IMR-90 (cell line): Measurements from ENCODE around the gene UBR1. TPM values are rescaled to one million over a fixed set of nuclear protein-coding genes. Genes with fewer than 3 reads are reported as not detected.

Experiments
- ATAC-seq: fragments of 200-7000 bp; cut with Tn5 transposase; 2 replicates; pipeline ENCODE4 v1.9.1; 2020; ENCODE audit warnings: low read depth, mild to moderate bottlenecking, moderate library complexity
- BruUV-seq: library from RNA; stranded (reverse); fragments of 400-500 nt; replicated peaks from 2 replicates; lab custom pipeline; 2021; lab: Mats Ljungman, UMichigan
- CTCF ChIA-PET: fragments of 300-600 bp; formaldehyde crosslinking; extraction: SDS; loops from one replicate; lab custom pipeline; 2021; ENCODE audit warnings: antibody characterized with exemption; lab: Yijun Ruan, JAX
- POLR2A ChIA-PET: fragments of 300-600 bp; sonication (Branson Sonifier 250); formaldehyde crosslinking; loops from one replicate; lab custom pipeline; 2022; ENCODE audit warnings: antibody characterized with exemption; ENCODE audit not compliant: unreplicated experiment; lab: Charles Lee
- DNase-seq: peaks from one replicate; pipeline ENCODE4 v3.0.0; 2013
- H2AFZ ChIP-seq: replicated peaks from 2 replicates; pipeline ENCODE3; 2013; ENCODE audit warnings: low read length, mild to moderate bottlenecking; ENCODE audit not compliant: poor library complexity
- H2AK5ac ChIP-seq: 2 replicates; pipeline ENCODE4 v1.6.1; 2013; ENCODE audit warnings: low read depth, low read length, inconsistent platforms
- H2AK9ac ChIP-seq: replicated peaks from 2 replicates; pipeline ENCODE3; 2013; ENCODE audit warnings: mild to moderate bottlenecking, low read depth, low read length, moderate library complexity; ENCODE audit not compliant: poor library complexity
- H2BK120ac ChIP-seq: 2 replicates; pipeline ENCODE4 v1.6.1; 2013; ENCODE audit warnings: low read depth, low read length, inconsistent platforms
- H2BK15ac ChIP-seq: 3 replicates; pipeline ENCODE4 v1.6.1; 2013; ENCODE audit warnings: low read depth, low read length, inconsistent platforms
- H2BK20ac ChIP-seq: 2 replicates; pipeline ENCODE4 v1.6.1; 2013; ENCODE audit warnings: low read depth, mild to moderate bottlenecking, inconsistent platforms, low read length, moderate library complexity
- H2BK5ac ChIP-seq: 2 replicates; pipeline ENCODE4 v1.6.1; 2013; ENCODE audit warnings: mild to moderate bottlenecking, low read depth, low read length, inconsistent platforms; ENCODE audit not compliant: poor library complexity, severe bottlenecking
- H3K14ac ChIP-seq: replicated peaks from 2 replicates; pipeline ENCODE4 v1.6.1; 2013; ENCODE audit warnings: low read depth, low read length, inconsistent platforms
- H3K18ac ChIP-seq: 2 replicates; pipeline ENCODE4 v1.6.1; 2013; ENCODE audit warnings: low read depth, low read length, control low read depth
- H3K23ac ChIP-seq: 2 replicates; pipeline ENCODE4 v1.6.1; 2013; ENCODE audit warnings: low read depth, low read length, inconsistent platforms
- H3K27ac ChIP-seq: 2 replicates; pipeline ENCODE4 v1.5.1; 2013; ENCODE audit warnings: mild to moderate bottlenecking, control low read depth, low read length; ENCODE audit not compliant: insufficient read depth
- H3K27me3 ChIP-seq: 2 replicates; pipeline ENCODE4 v1.6.1; 2013; ENCODE audit warnings: low read length; ENCODE audit not compliant: control insufficient read depth, insufficient read depth
- H3K36me3 ChIP-seq: 2 replicates; pipeline ENCODE4 v1.6.1; 2013; ENCODE audit warnings: low read length, mixed read lengths; ENCODE audit not compliant: control insufficient read depth, insufficient read depth
- H3K4ac ChIP-seq: 2 replicates; pipeline ENCODE4 v1.6.1; 2013; ENCODE audit warnings: low read depth, low read length, inconsistent platforms
- H3K4me1 ChIP-seq: 2 replicates; pipeline ENCODE4 v1.6.1; 2013; ENCODE audit warnings: low read length, mixed read lengths; ENCODE audit not compliant: control insufficient read depth, insufficient read depth
- H3K4me2 ChIP-seq: 2 replicates; pipeline ENCODE4 v1.6.1; 2013; ENCODE audit warnings: low read depth, mild to moderate bottlenecking, control low read depth, low read length, moderate library complexity
- H3K4me3 ChIP-seq: 2 replicates; pipeline ENCODE4 v1.5.1; 2013; ENCODE audit warnings: low read depth, mild to moderate bottlenecking, control low read depth, low read length, moderate library complexity; ENCODE audit not compliant: insufficient read depth
- H3K56ac ChIP-seq: 2 replicates; pipeline ENCODE4 v1.6.1; 2013; ENCODE audit warnings: low read length, inconsistent platforms; ENCODE audit not compliant: insufficient read depth; ENCODE audit errors: extremely low read depth
- H3K79me1 ChIP-seq, 2 experiments: 2 replicates each; pipeline ENCODE4 v1.6.1; 2013; ENCODE audit warnings: low read length in 2 of 2, inconsistent platforms in 1 of 2, low read depth in 1 of 2
- H3K9ac ChIP-seq: 2 replicates; pipeline ENCODE4 v1.6.1; 2013; ENCODE audit warnings: low read depth, low read length, control low read depth
- H3K9me1 ChIP-seq: 2 replicates; pipeline ENCODE4 v1.6.1; 2013; ENCODE audit warnings: low read length, inconsistent platforms; ENCODE audit not compliant: insufficient read depth
- H3K9me3 ChIP-seq: 2 replicates; pipeline ENCODE4 v1.6.1; 2013; ENCODE audit warnings: low read length; ENCODE audit not compliant: control insufficient read depth, insufficient read depth
- H4K20me1 ChIP-seq: 2 replicates; pipeline ENCODE4 v1.6.1; 2013; ENCODE audit warnings: low read length, inconsistent platforms; ENCODE audit not compliant: insufficient read depth
- H4K5ac ChIP-seq: 2 replicates; pipeline ENCODE4 v1.6.1; 2013; ENCODE audit warnings: mild to moderate bottlenecking, low read depth, low read length, control low read depth
- H4K8ac ChIP-seq, 2 experiments: 2 replicates each; pipeline ENCODE4 v1.6.1; 2013; ENCODE audit warnings: low read depth in 2 of 2, low read length in 2 of 2, control low read depth in 1 of 2, inconsistent platforms in 1 of 2
- H4K91ac ChIP-seq: 2 replicates; pipeline ENCODE4 v1.6.1; 2013; ENCODE audit warnings: low read depth, low read length, inconsistent platforms; ENCODE audit not compliant: insufficient read depth
- BHLHE40 ChIP-seq: fragments of 150-350 bp; IDR thresholded peaks from 2 replicates; pipeline ENCODE4 v1.6.1; 2016; ENCODE audit warnings: mild to moderate bottlenecking, low read depth, low read length
- FOS ChIP-seq: fragments of 150-350 bp; IDR thresholded peaks from 2 replicates; pipeline ENCODE4 v1.6.1; 2016; ENCODE audit warnings: low read depth, low read length
- MAFK ChIP-seq: IDR thresholded peaks from 2 replicates; pipeline ENCODE4 v1.6.1; 2012; ENCODE audit warnings: low read depth, low read length, improper control_type of control experiment
- MAZ ChIP-seq: IDR thresholded peaks from 2 replicates; pipeline ENCODE4 v1.6.1; 2012; ENCODE audit warnings: low read depth, mild to moderate bottlenecking, low read length, improper control_type of control experiment, moderate library complexity, borderline replicate concordance
- NFE2L2 ChIP-seq: fragments of 150-350 bp; IDR thresholded peaks from 2 replicates; pipeline ENCODE4 v1.6.1; 2016; ENCODE audit warnings: low read depth, mild to moderate bottlenecking, low read length
- POLR2A ChIP-seq: IDR thresholded peaks from 2 replicates; pipeline ENCODE4 v1.6.1; 2012; ENCODE audit warnings: mild to moderate bottlenecking, low read depth, low read length
- RAD21 ChIP-seq: IDR thresholded peaks from 2 replicates; pipeline ENCODE4 v1.6.1; 2012; ENCODE audit warnings: low read length, improper control_type of control experiment
- RFX5 ChIP-seq: IDR thresholded peaks from 2 replicates; pipeline ENCODE4 v1.8.0; 2012; ENCODE audit warnings: low read depth, mild to moderate bottlenecking, low read length, moderate library complexity
- WGBS, 2 experiments: methylation state at CpG; one replicate each; pipeline versions ENCODE4 v1.1.5 to v1.1.7; 2013; ENCODE audit warnings: missing lambda C conversion rate in 2 of 2; ENCODE audit not compliant: insufficient read length in 1 of 2; ENCODE audit errors: extremely low coverage in 2 of 2; 5-methylcytosine and 5-hydroxymethylcytosine counted together
- dilution Hi-C: fragments of 300-500 bp; cut with HindIII; formaldehyde crosslinking; loops from one replicate; pipeline ENCODE4 v1.14.3; 2018; ENCODE audit warnings: low sequenced_read_pairs; ENCODE audit not compliant: unreplicated experiment
- in situ Hi-C: fragments of 300-500 bp; cut with MboI; formaldehyde crosslinking; loops from 3 replicates; pipeline ENCODE4 v1.14.3; 2019; ENCODE audit warnings: low sequenced_read_pairs, inconsistent platforms, mixed read lengths
- intact Hi-C: fragments of 100-400 bp; cut with micrococcal nuclease; formaldehyde crosslinking; loops from 2 replicates; pipeline ENCODE4 v1.10.0; 2022
- polyA plus RNA-seq, 3 experiments: library from polyadenylated mRNA; depleted of rRNA; stranded (reverse); fragments of >200 nt; gene quantifications; 2 replicates each; pipeline ENCODE4 v1.2.3, GENCODE V29; 2012; ENCODE audit warnings: low replicate concordance in 1 of 3
- total RNA-seq: library from RNA; depleted of rRNA; stranded (reverse); fragments of >200 nt; gene quantifications from 2 replicates; pipeline ENCODE4 v1.2.3, GENCODE V29; 2012
- TF ChIP-seq, protein P1 (sequence below): fragments of 150-350 bp; IDR thresholded peaks from 2 replicates; pipeline ENCODE4 v1.6.1; 2017; ENCODE audit warnings: mild to moderate bottlenecking, antibody characterized with exemption, low read length, low read depth
- TF ChIP-seq, protein P2 (sequence below): conservative IDR thresholded peaks from 2 replicates; pipeline ENCODE4 v1.5.1; 2012; ENCODE audit warnings: mild to moderate bottlenecking, low read depth, low read length, improper control_type of control experiment

The UBR1 gene
- total and polyA plus RNA-seq, 2 of the 4 experiments (the other 2 are of a cell fraction), result 6.5 to 30.1 TPM

DNA sequence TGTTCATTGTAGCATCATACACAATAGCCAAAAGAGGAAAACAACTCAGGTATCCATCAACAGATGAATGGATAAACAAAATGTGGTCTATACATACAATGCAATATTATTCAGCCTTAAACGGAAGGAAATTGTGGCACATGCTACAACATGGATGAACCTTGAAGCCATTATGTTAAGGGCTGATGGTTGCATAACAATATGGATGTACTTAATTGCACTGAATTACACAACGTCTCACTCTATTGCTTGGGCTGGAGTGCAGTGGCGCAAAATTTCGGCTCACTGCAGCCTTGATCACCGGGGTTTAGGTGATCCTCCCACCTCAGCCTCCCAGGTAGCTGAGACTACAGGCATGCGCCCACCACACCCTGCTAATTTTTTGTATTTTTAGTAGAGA, 20.5 kb upstream of the UBR1 start:
- dilution Hi-C loops, result no loop called here
- Histone ChIP-seq H2BK15ac (no peak overlapping the region), H2BK120ac (no peak overlapping the region), H3K79me1 (no peaks in the 10 kb centered on the region; a peak in 1 of 4 replicates), H2AFZ (no peak overlapping the region), H2AK9ac (no peak overlapping the region), H3K27me3 (no peaks in the 10 kb centered on the region), H3K18ac (no peak overlapping the region), H4K91ac (no peak overlapping the region), H3K56ac (no peak overlapping the region), H2BK20ac (no peak overlapping the region), H3K9me3 (no peaks in the 10 kb centered on the region), H3K9ac (no peak overlapping the region), H3K4me3 (no peak overlapping the region), H2AK5ac (no peak overlapping the region), H3K4me1 (no peaks in the 10 kb centered on the region), H3K4ac (no peak overlapping the region), H2BK5ac (no peak overlapping the region), H3K9me1 (no peaks in the 10 kb centered on the region), H3K23ac (no peak overlapping the region), H4K5ac (no peak overlapping the region), H3K4me2 (no peak overlapping the region), H3K14ac (no peak overlapping the region), H3K27ac (no peak overlapping the region), H3K36me3 (no peaks in the 10 kb centered on the region), H4K8ac (no peak overlapping the region), H4K20me1 (no peaks in the 10 kb centered on the region)
- ATAC-seq, result no peak
- no CpG with 5 or more reads among the region's 6 CpGs for WGBS, 2 experiments
- POLR2A ChIA-PET, result no interaction called here
- in situ Hi-C loops, result no loop called here
- CTCF ChIA-PET, result no interaction called here
- TF ChIP-seq MAZ (no peak), MAFK (no peak), RAD21 (no peak), POLR2A (no peak), NFE2L2 (no peak), FOS (no peak), BHLHE40 (no peak), RFX5 (no peak)
- TF ChIP-seq, protein P1, sequence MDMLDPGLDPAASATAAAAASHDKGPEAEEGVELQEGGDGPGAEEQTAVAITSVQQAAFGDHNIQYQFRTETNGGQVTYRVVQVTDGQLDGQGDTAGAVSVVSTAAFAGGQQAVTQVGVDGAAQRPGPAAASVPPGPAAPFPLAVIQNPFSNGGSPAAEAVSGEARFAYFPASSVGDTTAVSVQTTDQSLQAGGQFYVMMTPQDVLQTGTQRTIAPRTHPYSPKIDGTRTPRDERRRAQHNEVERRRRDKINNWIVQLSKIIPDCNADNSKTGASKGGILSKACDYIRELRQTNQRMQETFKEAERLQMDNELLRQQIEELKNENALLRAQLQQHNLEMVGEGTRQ, result no peak
- TF ChIP-seq, protein P2, sequence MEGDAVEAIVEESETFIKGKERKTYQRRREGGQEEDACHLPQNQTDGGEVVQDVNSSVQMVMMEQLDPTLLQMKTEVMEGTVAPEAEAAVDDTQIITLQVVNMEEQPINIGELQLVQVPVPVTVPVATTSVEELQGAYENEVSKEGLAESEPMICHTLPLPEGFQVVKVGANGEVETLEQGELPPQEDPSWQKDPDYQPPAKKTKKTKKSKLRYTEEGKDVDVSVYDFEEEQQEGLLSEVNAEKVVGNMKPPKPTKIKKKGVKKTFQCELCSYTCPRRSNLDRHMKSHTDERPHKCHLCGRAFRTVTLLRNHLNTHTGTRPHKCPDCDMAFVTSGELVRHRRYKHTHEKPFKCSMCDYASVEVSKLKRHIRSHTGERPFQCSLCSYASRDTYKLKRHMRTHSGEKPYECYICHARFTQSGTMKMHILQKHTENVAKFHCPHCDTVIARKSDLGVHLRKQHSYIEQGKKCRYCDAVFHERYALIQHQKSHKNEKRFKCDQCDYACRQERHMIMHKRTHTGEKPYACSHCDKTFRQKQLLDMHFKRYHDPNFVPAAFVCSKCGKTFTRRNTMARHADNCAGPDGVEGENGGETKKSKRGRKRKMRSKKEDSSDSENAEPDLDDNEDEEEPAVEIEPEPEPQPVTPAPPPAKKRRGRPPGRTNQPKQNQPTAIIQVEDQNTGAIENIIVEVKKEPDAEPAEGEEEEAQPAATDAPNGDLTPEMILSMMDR, result no peak
- intact Hi-C loops, result no loop called here
- no TSS peak for BruUV-seq
- DNase-seq, result no peak
